DMS153 treated with DMSO at 0.1 percent for 48 hours (cell line): ENCODE results near the gene PEX14.

Experiments
- DNase-seq: peaks from one replicate; lab custom pipeline; 2025; ENCODE audit not compliant: unreplicated experiment; lab: John Stamatoyannopoulos, UW

Gene PEX14

GRCh38 chr1:10662824-10663677 lies 188.3 kb downstream of the PEX14 start:
- DNase-seq: no peak

- no peak for DNase-seq
Measured at GRCh38 chr1:10663678-10664035, 188.9 kb downstream of the PEX14 start.

GRCh38 chr1:10664251-10664650 lies 189.5 kb downstream of the PEX14 start:
- no peak for DNase-seq

- DNase-seq: no peak
Measured at GRCh38 chr1:10665226-10665625, 190.5 kb downstream of the PEX14 start.

- no peak for DNase-seq
Measured at GRCh38 chr1:10665930-10666850, 191.4 kb downstream of the PEX14 start.

GRCh38 chr1:10667861-10668761 lies 193.4 kb downstream of the PEX14 start:
- DNase-seq: no peak

- DNase-seq: no peak
Measured at GRCh38 chr1:10669570-10669969, 194.8 kb downstream of the PEX14 start.

GRCh38 chr1:10670190-10670589 lies 195.4 kb downstream of the PEX14 start:
- no peak for DNase-seq

- peak; percentile 57 for DNase-seq
Measured at GRCh38 chr1:10671090-10671489, 196.3 kb downstream of the PEX14 start.

GRCh38 chr1:10671622-10672342 lies 197.0 kb downstream of the PEX14 start:
- no peak for DNase-seq

GRCh38 chr1:10672343-10673050 lies 197.7 kb downstream of the PEX14 start:
- DNase-seq: no peak

GRCh38 chr1:10673109-10673711 lies 198.5 kb downstream of the PEX14 start:
- no peak for DNase-seq

- DNase-seq: no peak
Measured at GRCh38 chr1:10674222-10674621, 199.5 kb downstream of the PEX14 start.

GRCh38 chr1:10674700-10675609 lies 200.2 kb downstream of the PEX14 start:
- DNase-seq: peak; percentile 59

GRCh38 chr1:10675813-10676212 lies 201.1 kb downstream of the PEX14 start:
- DNase-seq: no peak

- no peak for DNase-seq
Measured at GRCh38 chr1:10676963-10677362, 202.2 kb downstream of the PEX14 start.

- no peak for DNase-seq
Measured at GRCh38 chr1:10677491-10678391, 203.0 kb downstream of the PEX14 start.
